NCI-H446 (cell line): ENCODE measurements around the gene MYH9.
"Not testable (repeated sequence)": the region's sequence is repeated elsewhere in the genome, so short reads cannot be mapped to it uniquely, and the experiment has no call there.

Experiments used
- DNase-seq, 2 experiments: peaks; one replicate each; lab custom pipeline; 2025; lab: John Stamatoyannopoulos, UW

The MYH9 gene

DNA sequence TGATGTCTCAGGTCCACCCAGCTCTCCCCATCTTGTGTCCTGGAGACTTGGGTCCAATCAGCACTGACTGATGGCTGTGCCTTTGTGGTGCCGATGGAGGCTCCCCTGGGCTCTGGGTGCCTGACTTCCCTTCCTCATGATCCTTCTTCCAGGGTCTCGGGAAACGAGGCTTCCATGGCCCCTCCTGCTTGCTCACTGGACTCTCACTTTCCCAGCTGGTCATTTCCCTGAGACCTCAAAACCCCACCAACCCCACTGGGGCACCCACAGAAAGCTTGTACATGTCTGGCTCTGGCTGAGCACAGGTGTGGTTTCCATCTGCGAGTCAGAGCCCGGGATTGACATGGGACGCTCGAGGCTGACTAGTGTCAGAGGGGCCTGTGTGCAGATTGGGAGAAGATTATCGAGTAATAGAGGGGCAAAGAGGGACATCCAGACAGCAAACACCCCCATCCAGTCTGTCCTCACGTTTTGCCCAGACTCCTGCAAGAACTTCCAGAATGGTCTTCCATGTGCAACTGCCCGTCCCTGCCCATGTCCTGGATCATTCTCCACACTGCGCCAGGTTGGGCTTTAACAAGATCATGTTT lies 119.8 kb downstream of the MYH9 start:
- DNase-seq, result no peak

DNA sequence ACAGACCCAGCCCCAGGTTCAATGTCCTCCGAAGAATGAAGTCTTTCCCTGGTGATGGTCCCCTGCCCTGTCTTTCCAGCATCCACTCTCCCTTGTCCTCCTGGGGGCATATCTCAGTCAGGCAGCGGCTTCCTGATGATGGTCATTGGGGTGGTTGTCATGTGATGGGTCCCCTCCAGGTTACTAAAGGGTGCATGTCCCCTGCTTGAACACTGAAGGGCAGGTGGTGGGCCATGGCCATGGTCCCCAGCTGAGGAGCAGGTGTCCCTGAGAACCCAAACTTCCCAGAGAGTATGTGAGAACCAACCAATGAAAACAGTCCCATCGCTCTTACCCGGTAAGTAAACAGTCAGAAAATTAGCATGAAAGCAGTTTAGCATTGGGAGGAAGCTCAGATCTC lies 120.7 kb downstream of the MYH9 start:
- no peak for DNase-seq

DNA sequence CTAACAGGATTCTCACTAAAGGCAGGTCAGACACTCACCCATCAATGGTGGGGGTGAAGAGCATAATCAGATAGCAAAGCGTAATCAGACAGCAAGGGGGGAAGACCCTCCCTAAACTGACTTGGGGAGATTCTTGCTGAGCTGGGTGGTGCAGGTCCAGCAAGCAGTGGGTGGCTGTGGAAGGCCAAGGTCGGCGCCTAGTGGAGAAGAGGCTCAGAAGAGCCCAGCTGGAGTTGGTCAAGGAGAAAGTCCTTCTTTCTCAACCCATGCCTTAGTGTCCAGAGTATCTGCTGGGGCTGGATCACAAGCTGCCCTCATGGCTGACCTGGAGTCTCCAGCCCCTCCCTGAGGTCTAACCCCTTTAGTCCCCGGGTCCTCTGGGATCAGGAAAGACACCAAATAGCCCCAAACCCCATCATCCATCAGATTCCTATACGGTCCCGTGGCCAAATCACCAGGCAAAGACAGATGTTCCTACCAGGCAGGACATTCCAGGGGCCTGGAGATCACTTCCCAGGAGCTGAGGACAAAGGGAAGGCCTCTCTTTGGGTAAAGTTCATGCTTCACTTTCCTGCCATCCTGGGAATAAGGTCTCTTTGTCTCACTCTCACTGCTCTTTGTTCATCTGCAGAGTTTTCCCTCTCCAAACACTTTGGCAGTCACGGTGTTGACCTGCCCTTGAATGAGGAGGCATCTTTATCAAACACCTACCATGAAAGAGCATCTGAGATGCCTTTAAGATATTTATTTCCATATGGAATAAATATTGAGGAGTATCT lies 123.7 kb downstream of the MYH9 start:
- DNase-seq, result not testable (repeated sequence)

DNA sequence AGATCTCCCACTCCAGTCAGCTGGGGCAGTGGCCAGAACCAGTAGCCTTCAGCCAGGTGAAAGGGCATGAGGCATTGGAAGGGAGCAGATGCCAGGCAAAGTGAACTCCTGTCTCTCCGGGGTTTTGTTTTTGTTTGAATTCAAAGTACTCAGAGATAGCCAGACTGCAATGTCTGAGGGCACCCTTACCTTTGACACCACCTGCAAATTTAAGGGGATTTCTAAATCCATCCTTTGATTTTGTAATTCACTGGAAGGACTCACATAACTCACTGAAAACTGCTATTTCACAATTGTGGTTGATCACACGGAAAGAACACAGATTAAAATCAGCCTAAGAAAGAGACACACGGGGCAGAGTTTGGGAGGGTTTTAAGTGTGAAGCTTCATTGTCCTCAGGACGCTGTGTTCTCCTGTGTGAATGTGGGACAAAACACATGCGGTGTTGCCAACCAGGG lies 124.5 kb downstream of the MYH9 start:
- not testable (repeated sequence) for DNase-seq

DNA sequence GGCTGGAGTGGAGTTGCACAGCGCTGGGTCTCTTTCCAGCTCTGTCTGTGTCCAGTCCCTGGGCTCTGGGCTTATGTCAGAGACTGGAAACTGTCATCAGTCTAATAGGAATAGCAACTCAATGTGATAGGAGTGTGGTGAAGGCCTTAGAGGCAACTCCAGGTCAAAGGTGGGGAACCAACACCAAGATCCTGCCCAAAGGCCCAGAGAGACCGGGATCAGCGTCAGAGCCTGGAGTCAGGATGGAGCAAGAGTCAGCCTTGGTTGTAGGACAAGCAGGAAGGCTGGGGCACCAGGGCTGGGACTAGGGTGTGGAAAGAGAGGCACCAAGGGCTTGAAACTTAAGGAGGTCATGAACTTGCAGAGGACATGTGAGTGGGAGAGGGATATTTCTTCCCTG lies 125.5 kb downstream of the MYH9 start:
- DNase-seq, result not testable (repeated sequence)

DNA sequence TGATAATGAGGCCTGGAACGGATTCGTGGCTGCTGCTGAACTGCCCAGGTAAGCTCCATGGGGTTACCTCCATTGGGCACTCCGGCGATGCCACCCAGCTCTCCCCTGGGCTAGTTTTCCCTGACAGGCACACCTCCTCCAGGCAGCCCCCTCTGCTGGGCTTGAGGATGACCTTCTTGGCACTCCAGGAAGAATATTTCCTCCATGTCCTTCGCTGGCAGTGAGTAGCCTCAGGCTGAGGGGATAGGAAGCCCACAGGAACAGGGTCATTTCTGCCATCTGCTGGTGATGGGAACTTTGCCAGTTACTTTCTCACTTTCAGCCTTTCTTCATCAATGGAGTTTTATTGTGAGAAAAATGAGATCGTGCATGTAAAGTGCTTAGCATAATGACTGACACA lies 126.1 kb downstream of the MYH9 start:
- DNase-seq, result not testable (repeated sequence)

DNA sequence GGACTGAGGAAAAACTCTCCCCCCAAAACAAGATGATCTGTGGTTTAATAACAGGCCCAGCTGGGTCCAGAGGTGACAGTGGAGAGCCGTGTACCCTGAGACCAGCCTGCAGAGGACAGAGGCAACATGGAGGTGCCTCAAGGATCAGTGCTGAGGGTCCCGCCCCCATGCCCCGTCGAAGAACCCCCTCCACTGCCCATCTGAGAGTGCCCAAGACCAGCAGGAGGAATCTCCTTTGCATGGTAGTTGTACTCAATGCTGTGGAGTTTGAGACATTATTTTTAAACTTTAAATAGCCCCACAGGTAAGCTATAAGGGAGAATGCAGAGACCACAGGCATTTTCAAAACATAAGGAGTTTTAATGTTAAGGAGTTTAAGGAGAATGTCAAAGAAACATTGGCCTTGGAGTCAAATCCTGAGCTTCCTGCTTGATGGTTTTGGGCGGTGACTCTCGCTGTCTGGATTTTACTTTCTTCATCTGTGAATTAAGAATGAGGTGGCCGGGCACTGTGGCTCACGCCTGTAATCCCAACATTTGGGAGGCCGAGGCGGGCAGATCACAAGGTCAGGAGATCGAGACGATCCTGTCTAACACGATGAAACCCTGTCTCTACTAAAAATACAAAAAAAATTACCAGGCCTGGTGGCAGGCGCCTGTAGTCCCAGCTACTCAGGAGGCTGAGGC lies 128.0 kb downstream of the MYH9 start:
- no peak for DNase-seq

DNA sequence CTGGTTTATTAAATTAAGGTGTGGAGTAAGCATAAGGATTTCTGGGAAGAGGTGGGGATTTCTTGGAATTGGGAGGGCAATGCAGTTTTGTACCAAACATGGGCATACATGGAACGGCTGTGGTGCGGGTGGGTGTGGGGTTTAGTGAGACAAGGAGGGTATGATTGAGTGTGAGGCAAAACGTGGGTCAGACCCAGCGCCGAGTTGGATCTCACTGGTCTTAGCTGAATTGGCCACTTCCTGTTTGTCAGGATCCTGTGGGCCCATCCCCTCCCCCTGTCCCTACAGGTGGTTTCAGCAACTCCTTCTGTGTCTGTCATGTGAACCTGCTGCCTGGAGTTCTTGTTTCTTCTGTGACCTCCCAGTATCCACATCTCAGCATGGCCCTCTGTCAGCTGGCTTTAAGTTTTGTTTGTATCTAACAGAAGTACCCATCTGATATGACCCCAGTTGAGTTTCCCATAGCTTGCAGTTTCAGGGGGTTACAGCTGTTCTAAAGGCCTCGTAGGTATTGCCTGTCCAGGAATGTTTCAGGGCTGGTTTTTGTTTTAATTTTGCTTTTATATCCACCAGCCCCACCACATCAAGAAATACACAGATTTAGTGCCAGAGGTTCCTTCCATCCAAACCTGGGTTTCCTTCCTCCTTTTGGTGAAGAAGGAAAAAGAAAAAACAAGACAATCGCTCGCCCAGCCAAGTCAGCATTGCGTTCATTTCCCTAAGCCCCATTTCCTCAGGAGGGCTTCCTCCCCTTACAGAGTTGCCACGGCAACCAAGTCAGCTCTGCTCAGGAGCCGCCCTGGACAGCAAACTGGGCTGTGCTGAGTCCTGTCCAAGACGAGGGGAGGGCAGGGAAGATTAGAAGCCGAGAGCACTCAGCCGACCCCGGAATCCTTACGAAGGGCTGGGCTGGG lies 128.8 kb downstream of the MYH9 start:
- no peak for DNase-seq

DNA sequence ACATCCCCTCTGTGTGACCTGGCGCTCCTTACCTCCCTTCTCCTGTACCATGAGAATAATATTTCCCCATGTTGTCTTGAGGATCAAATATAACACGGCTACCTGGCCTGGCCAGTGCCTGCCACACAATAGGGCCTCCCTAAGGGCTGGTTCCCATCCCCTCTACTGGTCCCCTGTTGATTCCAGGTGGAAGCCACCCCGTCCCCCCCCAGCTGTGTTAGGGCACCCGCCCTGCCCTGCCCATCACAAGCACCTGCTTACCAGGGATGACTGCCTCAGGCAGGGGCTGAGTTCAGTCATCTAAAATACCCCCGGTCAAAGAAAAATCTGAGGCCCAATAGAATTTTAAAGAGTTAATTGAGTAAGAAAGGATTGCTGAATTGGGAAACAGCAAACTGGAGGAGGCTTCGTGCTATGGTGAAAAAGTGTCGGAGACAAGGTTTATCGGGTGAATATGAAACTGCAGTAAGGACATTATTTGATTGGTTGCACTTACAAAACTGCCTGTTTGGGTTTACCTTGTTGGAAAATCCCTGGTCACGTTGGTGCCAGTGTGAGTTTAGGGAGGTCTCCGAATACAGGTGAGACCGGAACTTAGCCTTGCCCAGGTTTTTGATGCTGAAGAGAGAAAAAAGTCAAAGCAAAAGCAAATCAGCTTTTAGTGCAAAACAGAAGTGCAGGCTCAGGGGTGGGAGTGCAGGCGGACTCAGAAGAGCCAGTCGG lies 129.7 kb downstream of the MYH9 start:
- no peak for DNase-seq

DNA sequence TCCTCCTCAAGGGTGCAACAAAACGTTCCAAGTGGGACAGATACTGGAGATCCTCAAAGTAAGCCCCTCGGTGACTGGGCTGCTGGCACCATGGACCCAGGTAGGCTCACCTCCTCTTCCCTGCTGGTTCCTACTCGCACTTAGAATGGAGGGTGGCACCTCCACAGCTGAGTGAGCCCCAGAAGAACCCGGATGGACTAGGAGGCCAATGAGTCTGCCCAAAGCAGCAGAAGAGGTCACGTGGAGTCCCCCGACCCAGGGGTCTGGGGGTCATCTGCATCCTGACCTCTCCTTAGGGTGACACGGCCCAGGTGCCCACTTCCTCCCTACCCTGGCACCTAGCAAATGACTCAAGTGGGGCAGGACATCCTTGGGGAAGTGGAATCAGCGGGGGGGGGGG lies 130.5 kb downstream of the MYH9 start:
- no peak for DNase-seq

DNA sequence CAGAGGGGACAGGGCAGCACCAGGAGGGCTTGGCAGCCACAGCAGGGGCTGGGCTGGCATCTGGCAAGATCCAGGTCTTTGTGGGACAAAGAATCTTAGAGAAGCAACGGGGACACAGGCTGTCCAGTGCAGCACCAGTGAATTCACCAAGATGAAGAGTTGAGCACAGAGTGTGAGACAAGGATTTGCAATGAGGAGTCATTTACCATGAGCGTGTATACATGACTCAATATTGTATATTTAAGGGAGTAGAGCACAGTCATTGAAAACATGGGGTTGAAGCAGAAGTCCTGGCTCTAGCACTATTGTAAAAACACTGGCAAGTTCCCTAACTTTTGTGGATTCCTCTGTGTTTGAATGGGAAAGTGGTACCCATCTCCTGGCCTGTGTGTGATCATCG lies 131.3 kb downstream of the MYH9 start:
- no peak for DNase-seq

DNA sequence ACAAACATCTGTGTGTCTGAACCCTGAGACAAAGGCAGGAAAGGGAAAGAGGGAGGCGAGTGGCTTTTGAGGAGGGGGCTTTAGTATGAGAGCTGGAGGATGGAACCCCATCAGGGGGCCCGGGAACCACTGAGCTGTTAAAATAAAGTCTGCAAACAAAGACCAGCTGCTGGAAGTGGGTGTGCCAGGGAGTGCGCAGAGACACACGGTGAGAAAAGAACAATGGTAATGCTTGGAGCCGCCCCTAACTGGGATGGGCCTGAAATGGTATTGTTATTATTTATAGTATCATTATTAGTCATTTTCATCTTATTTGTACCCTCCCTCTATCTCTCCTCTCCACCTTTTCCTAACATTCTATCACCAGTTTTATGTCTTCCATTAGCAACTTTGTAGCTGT lies 132.2 kb downstream of the MYH9 start:
- DNase-seq, result not testable (repeated sequence)

DNA sequence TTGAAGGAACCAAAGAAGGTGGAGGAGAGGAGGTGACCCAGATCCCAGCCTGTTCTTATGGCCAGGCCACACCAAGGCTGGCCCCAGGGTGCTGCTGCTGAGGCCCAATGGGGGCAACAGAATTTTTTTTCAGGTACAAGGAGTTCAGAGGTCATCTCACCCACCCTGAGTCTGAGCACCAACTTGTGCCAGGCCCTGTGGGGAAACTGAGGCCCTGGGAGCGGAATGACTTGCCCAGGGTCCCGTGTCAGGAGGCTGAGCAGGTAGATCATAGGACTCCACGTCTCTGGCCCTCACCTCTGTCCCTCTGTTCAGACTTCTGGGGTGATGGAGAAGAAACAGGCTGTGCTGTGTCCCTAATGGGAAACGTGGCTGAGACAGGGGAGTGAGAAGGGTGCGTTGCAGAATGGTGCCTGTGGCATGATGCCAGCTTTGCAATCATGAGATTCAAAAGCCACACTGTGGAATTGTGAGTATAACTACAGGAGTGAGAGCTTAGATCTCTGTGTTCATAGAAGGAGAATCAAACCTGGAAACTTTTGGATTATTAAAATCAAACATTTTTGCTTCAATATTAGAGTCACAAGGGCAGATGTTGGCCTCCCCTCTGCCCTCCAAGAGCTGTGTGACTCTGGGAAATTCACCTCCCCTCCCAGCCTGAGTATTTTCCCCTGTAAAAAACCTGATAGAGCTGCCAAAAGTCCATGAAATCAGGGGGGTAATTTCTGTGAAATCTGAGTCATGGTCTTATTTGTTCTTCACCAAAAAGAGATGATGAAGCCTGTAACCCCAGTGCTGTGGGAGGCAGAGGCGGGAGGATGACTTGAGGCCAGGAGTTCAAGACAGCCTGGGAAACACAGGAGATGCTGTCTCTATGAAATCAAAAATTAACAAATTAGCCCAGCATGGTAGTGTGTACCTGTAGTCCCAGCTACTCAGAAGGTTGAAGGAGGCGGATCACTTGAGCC lies 134.0 kb downstream of the MYH9 start:
- DNase-seq, result peak in 1 of 2 experiments; percentile 23

DNA sequence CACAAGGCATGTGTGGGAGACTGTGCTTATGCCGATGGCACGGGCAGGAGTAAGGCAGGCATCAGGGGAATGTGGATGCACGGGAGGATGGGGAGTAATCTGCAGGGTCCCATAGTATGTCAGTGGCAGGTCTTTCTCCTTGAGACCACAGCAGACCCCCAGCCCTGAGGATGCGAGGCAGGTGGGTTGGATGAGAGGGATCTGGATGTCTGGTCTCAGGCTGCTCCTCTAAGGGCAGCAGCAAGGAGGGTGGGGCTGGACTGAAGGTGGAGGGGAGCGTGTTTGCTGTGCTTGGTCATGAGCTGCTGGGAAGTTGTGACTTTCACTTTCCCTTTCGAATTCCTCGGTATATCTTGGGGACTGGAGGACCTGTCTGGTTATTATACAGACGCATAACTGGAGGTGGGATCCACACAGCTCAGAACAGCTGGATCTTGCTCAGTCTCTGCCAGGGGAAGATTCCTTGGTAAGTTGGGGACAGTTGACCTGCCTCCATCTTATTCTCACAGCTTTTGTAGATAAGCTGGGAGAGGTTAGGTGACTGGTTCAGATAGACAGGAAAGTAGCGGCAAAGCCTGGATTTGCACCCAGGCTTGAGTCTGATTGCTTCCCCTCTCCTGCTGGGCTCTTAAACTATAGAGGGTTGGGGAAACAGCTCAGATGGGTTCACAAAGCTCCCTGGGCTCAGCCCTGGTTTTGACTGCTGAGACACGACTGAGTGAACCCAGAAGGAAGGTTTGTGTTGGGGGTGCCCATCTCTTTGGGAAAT lies 134.8 kb downstream of the MYH9 start, which contains the start of gene APOL1:
Gene APOL1 (plus strand): TSS at position 380 of the 769 bp plus-strand sequence. CDS start 1,823 bp downstream, outside the sequence.
- no peak for DNase-seq

DNA sequence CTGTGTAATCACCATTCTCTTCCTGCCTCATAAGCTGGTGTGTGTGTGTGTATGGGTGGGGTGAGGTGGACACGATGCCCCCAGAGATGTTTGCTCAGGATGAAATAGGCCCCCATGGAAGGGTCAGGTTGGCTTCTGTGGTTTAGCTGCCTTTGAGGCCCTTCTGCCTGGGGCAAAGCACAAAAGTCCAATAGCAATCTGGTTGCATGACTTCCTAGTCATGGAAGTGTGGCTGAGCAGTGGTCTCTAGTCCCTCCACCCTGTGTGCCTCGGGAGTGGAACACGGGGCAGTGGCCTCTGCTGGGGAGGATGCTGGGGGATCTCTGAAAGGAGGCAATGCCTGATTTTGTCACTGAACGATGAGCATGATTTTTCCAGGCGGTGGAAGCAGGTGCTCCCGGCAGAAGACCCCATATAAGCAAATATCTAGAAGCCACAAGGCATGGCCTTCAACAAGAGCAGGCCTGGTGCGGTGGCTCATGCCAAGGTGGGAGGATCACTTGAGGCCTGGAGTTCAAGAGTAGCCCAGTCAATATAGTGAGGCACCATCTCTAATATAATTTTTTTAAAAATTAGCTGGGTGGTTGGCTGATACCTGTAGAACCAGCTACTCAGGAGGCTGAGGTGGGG lies 135.7 kb downstream of the MYH9 start:
- not testable (repeated sequence) for DNase-seq

DNA sequence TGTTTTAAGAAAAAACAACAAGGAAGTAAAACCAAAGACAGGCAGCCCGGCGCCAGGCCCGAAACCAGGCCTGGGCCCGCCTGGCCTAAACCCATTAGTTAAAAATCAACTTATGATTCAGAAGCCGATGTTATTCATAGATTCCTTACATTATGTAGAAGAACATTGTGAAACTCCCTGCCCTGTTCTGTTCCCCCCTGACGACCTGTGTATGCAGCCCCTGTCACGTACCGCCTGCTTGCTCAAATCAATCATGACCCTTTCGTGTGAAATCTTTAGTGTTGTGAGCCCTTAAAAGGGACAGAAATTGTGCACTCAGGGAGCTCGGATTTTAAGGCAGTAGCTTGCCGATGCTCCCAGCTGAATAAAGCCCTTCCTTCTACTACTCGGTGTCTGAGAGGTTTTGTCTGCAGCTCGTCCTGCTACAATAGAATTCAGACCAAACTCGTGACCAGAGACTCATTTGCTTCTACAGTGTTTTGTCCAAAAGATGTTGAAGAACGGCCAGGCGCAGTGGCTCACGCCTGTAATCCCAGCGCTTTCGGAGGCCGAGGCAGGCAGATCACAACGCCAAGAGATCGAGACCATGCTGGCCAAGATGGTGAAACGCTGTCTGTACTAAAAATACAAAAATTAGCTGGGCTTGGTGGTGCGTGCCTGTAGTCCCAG lies 137.3 kb downstream of the MYH9 start:
- not testable (repeated sequence) for DNase-seq

DNA sequence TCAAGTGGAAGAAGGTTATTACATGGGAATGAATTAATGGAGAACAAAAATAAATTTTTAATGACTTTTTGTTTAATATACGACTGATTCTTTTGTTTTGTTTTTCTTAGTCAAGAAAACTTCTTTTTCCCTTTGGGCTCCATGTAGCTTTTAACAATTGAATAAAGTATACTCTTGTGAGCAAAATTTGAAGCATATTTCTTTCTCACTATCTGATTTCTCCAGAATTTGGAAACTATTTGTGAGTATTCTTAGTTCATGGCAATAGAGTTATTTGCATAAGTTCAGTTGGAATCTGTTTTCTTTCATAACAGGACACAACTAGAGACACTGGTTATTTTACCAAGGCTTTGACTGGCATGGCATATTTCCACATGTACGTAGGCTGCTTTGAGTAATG lies 138.6 kb downstream of the MYH9 start:
- DNase-seq, result no peak

DNA sequence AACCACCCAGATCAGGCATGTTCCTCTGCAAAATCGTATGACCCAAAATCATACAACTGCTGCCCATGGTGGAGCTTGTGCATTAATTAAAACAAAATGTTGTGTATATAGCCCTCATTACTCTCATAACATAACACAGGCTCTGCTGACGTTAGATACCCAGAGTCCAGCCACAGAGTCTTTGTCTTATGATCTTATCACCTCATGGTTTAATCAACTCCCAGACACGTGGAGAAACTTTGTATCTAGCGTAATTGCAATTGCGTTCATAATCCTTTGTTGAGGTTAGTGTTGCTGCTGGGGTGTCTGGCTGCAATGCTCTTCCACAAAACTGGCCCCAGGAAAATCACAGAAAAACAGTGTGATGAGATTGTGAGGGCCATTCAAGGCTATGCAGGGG lies 139.8 kb downstream of the MYH9 start:
- DNase-seq, result no peak
